D721Med (cell line): ENCODE data around the gene ADAT3.

Experiments used
- DNase-seq: peaks from one replicate; pipeline ENCODE4 v3.0.0; 2011; ENCODE audit warnings: low spot score; ENCODE audit not compliant: insufficient read length
- FAIRE-seq: peaks from 2 replicates; lab custom pipeline; 2011; peaks lifted over from hg19 to GRCh38; lab: Jason Lieb, UNC
- TF ChIP-seq, protein P1 (sequence below): IDR thresholded peaks from 2 replicates; pipeline ENCODE4 v1.5.1; 2012; ENCODE audit warnings: mild to moderate bottlenecking, control low read depth; ENCODE audit not compliant: insufficient read depth; ENCODE audit errors: missing control alignments

The ADAT3 gene

GRCh38 chr19:1906985-1907562, 1.9 kb downstream of the ADAT3 start:
- TF ChIP-seq, protein P1, sequence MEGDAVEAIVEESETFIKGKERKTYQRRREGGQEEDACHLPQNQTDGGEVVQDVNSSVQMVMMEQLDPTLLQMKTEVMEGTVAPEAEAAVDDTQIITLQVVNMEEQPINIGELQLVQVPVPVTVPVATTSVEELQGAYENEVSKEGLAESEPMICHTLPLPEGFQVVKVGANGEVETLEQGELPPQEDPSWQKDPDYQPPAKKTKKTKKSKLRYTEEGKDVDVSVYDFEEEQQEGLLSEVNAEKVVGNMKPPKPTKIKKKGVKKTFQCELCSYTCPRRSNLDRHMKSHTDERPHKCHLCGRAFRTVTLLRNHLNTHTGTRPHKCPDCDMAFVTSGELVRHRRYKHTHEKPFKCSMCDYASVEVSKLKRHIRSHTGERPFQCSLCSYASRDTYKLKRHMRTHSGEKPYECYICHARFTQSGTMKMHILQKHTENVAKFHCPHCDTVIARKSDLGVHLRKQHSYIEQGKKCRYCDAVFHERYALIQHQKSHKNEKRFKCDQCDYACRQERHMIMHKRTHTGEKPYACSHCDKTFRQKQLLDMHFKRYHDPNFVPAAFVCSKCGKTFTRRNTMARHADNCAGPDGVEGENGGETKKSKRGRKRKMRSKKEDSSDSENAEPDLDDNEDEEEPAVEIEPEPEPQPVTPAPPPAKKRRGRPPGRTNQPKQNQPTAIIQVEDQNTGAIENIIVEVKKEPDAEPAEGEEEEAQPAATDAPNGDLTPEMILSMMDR = no peak
- no peak for DNase-seq
- no peak for FAIRE-seq

GRCh38 chr19:1907563-1908363, 2.6 kb downstream of the ADAT3 start:
- FAIRE-seq = no peak
- no peak for DNase-seq

GRCh38 chr19:1908364-1908678, 3.1 kb downstream of the ADAT3 start:
- no peak for DNase-seq
- TF ChIP-seq, protein P1 = no peak
- no peak for FAIRE-seq

More at GRCh38 chr19:1907563-1908363, 2.6 kb downstream of the ADAT3 start:
- TF ChIP-seq, protein P1 = no peak

DNA sequence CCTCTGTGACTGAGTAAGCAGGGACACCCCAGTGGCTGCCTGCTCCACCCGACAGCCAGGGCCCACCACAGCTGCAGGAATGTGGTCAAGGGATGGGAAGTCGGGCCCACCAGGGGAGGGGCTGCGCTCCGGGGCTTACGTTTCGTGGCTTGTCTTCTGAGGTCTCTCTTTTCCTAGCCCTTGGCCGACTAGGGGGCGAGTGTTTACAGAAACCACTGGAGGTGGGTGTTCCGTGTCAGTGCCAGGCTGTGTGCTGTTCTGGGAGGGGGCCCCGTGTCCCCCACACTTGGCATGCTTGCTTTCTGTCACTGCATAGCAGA, 4.5 kb downstream of the ADAT3 start:
- TF ChIP-seq, protein P1 = no peak
- FAIRE-seq (no peak), DNase-seq (no peak)

GRCh38 chr19:1910177-1910576, 5.0 kb downstream of the ADAT3 start:
- DNase-seq = no peak
- no peak for FAIRE-seq
- TF ChIP-seq, protein P1 = no peak

DNA sequence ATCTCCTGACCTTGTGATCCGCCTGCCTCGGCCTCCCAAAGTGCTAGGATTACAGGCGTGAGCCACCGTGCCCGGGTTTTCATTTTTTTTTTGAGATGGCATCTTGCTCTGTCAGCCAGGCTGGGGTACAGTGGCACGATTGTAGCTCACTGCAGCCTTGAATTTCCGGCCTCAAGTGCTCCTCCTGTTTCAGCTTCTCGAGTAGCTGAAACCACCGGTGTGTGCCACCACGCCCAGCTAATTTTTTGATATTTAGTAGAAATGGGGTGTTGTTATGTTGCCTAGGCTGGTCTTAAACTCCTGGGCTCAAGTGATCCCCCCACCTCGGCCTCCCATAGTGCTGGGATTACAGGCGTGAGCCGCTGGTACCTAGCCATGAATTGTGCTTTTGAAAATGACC, 5.9 kb downstream of the ADAT3 start:
- FAIRE-seq (no peak), DNase-seq (no peak)
- TF ChIP-seq, protein P1 = no peak

DNA sequence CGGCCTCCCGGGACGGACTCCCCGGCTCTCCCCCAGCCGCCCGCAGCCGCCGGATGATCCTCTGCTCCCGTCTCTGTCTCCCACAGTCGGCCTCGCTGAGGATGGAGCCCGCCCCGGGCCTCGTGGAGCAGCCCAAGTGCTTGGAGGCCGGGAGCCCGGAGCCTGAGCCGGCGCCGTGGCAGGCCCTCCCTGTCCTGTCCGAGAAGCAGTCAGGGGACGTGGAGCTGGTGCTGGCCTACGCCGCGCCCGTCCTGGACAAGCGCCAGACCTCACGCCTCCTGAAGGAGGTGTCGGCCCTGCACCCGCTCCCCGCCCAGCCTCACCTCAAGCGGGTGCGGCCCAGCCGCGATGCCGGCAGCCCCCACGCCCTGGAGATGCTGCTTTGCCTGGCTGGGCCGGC, 6.8 kb downstream of the ADAT3 start:
- DNase-seq (no peak), FAIRE-seq (no peak)
- TF ChIP-seq, protein P1 = no peak
